ENCODE results near the gene PIK3R6.

DNA sequence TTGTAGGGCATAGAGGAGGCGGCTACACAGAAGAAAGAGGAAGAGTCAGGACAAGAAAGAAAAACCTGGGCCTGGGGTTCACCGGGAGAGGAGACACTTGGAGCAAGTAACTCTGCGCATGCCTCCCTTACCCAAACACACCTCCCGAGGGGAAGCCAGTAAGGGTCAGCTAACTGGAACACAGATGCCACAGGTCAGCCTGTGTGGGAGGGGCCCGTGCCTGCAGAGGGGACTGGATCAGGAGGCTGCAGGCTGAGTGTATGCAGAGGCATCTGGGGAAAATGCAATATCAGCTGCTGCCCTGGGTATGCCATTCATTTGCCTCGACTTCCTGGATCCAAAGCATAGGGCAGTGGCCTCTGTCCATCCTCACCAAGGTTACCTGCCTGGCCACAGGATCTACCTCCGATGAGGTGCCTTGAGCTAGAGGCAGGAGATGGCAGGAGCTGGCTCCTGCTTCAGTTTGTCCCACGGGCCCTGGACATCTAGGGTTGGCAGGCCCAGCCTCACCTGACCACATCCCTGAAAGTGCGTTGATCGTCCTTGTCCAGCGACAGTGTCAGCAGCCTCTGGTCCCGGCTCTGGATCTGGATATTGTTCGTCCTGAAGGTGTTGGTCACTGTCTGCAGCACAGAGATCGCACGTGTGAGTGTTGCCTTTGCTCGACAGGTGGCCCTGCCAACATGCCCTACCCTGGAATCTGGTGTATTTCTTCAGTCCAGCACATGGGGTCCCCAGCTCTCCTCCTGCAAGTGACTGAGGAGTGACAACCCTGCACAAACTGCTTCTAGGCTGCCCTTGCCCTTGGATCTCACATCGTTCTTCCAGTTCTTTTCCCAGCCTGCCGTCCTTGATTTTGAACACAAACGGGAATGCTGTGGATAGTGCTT, 63.7 kb downstream of the PIK3R6 start:
- no peak for TF ChIP-seq EZH2 (IDR thresholded peaks at IDR 0.05; ENCODE audit: insufficient read depth, poor library complexity, severe bottlenecking)
- TF ChIP-seq EZH2phosphoT487 (IDR thresholded peaks at IDR 0.05; ENCODE audit: insufficient read depth, low read depth) = no peak
